GM18951 (cell line): Measurements from ENCODE around the gene DBP.
"Not testable (repeated sequence)": the region's sequence is repeated elsewhere in the genome, so short reads cannot be mapped to it uniquely, and the experiment has no call there.

Experiments
- POLR2A ChIP-seq: IDR thresholded peaks from 4 replicates; pipeline ENCODE4 v1.6.1; 2011; ENCODE audit warnings: mild to moderate bottlenecking; ENCODE audit not compliant: insufficient read length, insufficient read depth; ENCODE audit errors: extremely low read depth
- in situ Hi-C: fragments of 300-500 bp; cut with MboI; formaldehyde crosslinking; loops from one replicate; pipeline ENCODE4 v1.12.0; 2022; ENCODE audit warnings: low sequenced_read_pairs, mixed read lengths, inconsistent platforms; ENCODE audit not compliant: unreplicated experiment

Gene DBP, protein sequence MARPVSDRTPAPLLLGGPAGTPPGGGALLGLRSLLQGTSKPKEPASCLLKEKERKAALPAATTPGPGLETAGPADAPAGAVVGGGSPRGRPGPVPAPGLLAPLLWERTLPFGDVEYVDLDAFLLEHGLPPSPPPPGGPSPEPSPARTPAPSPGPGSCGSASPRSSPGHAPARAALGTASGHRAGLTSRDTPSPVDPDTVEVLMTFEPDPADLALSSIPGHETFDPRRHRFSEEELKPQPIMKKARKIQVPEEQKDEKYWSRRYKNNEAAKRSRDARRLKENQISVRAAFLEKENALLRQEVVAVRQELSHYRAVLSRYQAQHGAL

DNA sequence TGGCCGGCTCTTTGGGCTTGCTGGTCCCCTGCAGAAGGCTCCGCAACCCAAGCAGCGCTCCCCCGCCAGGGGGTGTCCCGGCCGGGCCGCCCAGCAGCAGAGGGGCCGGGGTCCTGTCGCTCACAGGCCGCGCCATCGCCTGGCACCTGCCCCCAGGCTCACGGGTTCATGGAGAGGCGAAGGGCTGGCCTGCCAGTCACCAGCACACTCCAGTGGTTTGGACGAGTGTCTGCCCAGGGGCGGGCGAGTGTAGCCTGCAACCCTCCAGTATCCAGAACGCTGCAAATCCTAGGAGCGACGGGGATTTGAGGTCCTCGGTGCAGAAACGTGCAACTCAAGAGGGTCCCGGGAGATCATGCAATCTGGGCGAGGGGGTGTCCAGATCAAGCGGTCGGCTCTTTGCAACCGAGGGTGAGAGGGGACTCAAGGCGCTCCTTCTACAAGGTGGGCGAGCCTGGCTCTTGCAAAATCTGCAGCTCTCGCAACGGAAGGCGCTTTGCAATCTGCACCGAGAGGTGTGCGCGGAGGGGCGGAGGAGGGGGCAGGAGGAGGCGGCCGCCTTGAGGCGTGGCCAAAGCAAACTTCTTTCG is at the start of gene DBP:
Gene DBP, minus strand, starts transcription at position 521 of the 590 bp plus-strand sequence. Its CDS starts 385 bp downstream, at position 136.
- no peak for TF ChIP-seq POLR2A
- in situ Hi-C loops: no loop called here

GRCh38 chr19:48686637-48687036 is 49.5 kb upstream of the DBP start:
- in situ Hi-C loops: not testable (repeated sequence)

DNA sequence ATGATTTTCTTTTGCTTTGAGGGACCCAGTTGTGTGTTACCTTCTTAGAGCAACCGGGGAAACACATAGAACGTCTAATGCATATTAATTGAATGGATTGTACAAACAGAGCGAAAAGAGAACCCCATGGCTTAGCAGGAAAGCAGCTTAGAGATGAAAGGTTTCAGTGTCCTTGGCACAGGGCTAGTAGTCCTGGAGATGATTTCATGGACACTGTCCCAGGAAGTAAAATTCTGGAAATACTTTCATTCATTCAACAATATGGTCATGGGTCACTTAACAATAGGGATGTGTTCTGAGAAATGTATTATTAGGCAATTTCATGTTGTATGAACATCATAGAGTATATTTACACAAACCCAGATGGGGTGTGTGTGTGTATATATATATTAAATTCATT is 48.9 kb upstream of the DBP start:
- in situ Hi-C loops: no loop called here
- no peak for TF ChIP-seq POLR2A

DNA sequence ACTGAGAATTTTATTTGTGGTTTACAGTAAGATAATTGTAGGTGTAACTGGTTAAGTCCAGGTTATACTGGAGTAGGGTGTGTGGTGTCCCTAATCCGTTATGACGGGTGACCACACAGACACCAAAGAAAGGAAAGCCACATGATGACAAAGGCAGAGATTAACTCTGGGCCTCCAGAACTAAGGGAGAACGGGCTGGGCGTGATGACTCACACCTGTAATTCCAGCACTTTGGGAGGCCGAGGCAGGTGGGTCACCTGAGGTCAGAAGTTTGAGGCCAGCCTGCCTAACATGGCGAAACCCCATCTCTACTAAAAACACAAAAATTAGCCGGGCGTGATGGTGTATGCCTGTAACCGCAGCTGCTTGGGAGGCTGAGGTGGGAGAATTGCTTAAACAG is 48.4 kb upstream of the DBP start:
- TF ChIP-seq POLR2A: no peak
- in situ Hi-C loops: no loop called here

DNA sequence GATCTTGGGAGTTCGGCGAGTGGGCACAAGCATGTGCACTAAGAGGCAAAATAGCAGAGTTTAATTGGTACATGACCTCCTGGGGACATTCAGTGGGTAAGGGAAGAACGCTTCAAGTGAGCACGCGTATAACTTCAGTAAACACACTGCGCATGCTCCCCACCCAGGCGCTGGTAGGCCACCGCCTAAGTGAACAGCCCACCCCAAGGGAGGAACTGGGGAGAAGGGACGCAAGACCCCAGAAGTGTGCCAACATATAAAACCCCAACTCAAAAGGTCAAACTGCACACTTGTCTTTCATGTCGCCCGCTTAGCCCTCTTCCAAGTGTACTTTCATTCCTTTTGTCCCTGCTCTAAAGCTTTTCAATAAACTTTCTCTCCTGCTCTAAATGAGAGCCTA is 46.2 kb upstream of the DBP start:
- no peak for TF ChIP-seq POLR2A
- in situ Hi-C loops: no loop called here

GRCh38 chr19:48681127-48681470 is 43.9 kb upstream of the DBP start:
- TF ChIP-seq POLR2A: no peak
- in situ Hi-C loops: no loop called here

- in situ Hi-C loops: no loop called here
- no peak for TF ChIP-seq POLR2A
Observed at GRCh38 chr19:48680436-48681126, 43.4 kb upstream of the DBP start.

DNA sequence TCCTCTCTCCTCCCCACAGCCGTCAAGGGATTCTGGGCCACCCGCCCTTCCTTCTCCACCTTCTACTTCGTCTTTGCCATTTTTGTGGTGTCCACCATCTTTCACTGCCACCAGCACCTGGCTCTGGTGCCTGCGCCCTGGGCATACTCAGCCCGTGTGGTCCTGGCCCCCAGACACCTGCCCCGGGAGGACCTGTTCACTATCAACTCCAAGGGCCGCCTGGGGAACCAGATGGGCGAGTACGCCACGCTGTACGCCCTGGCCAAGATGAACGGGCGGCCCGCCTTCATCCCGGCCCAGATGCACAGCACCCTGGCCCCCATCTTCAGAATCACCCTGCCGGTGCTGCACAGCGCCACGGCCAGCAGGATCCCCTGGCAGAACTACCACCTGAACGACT is 42.8 kb upstream of the DBP start:
- in situ Hi-C loops: not testable (repeated sequence)

GRCh38 chr19:48678201-48678600 is 41.0 kb upstream of the DBP start:
- no peak for TF ChIP-seq POLR2A
- in situ Hi-C loops: no loop called here

GRCh38 chr19:48676887-48677286 is 39.7 kb upstream of the DBP start:
- in situ Hi-C loops: no loop called here
- no peak for TF ChIP-seq POLR2A

DNA sequence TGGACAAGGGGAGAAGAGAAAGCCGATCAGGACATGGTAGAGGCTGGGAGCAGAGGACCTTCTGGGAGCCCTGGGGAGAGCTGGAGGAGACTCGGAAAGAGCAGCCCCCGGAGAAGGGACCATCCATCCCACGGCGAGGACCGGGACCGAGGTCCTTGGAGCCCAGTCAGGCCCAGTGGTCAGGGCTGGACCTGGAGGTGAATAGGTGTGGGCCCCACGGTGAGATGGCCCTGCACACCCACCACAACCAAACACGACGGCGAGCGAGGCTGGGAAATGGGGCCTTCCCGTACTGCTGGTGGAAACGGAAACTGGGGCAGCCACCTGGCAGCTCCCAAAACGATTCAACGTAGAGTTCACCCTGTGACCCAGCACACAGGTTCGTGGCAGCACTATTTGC is 39.3 kb upstream of the DBP start:
- no peak for TF ChIP-seq POLR2A
- in situ Hi-C loops: no loop called here

- TF ChIP-seq POLR2A: no peak
- in situ Hi-C loops: no loop called here
Observed at GRCh38 chr19:48674921-48675824, 38.0 kb upstream of the DBP start.

GRCh38 chr19:48674216-48674809 is 37.1 kb upstream of the DBP start:
- in situ Hi-C loops: no loop called here
- no peak for TF ChIP-seq POLR2A

DNA sequence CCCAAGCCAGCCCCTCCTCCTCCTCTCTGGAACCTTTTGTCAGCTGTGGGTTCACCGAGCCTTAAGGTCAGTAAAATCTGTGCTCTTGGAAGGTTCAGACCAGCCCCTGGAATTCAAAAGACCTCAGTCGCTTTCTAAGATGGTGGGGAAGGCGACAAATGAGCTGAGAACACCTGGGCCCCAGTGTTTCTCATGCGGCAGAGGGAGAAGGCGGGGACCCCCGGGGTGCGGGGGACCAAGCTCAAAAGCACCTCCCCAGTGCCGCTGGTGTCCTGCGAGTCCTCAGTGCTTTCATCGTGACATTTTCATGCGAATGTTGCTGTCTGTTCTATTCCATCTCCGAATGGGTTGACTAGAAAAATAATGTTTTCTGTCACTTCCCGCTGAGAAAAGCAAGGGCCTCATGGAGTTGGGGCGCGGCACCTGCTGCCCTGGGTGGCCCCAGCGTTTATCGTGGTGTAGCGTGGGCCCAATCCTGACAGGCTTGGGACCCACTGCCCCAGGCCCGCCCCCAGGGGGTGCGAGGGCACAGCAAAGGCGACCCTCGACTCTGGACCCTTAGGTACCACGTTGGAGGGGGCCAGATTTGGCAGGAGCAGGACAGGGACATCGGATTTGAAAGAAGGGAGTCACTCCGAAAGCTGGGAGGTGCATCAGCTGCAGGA is 36.4 kb upstream of the DBP start:
- no peak for TF ChIP-seq POLR2A
- in situ Hi-C loops: no loop called here
